Neural progenitor cell (in vitro differentiated cells): ENCODE data around the gene PPIH. TPM values are rescaled to one million over a fixed set of nuclear protein-coding genes. Genes with fewer than 3 reads are reported as not detected.
A peak's percentile ranks its signal among the peaks of the same experiment; 100 is the strongest.

ENCODE experiments used
- DNase-seq: peaks from one replicate; pipeline ENCODE4 v3.0.0-alpha.2; 2016; ENCODE audit warnings: low spot score
- H2AFZ ChIP-seq: fragments of 200-600 bp; sonication (generic); replicated peaks from 2 replicates; pipeline ENCODE4 v1.6.1; 2016; ENCODE audit warnings: antibody characterized with exemption
- H3F3A ChIP-seq: fragments of 200-600 bp; sonication (generic); 2 replicates; pipeline ENCODE4 v1.6.1; 2016; ENCODE audit warnings: antibody characterized with exemption, low read depth
- H3K27ac ChIP-seq: fragments of 200-600 bp; sonication (generic); 2 replicates; pipeline ENCODE4 v1.5.1; 2016; ENCODE audit warnings: mild to moderate bottlenecking
- H3K27me3 ChIP-seq: fragments of 200-600 bp; sonication (generic); 2 replicates; pipeline ENCODE4 v1.6.1; 2016; ENCODE audit warnings: mild to moderate bottlenecking, moderate library complexity
- H3K36me3 ChIP-seq: fragments of 200-600 bp; sonication (generic); 2 replicates; pipeline ENCODE4 v1.5.1; 2016
- H3K4me1 ChIP-seq: fragments of 200-600 bp; sonication (generic); 2 replicates; pipeline ENCODE4 v1.6.1; 2016; ENCODE audit warnings: mixed run types
- H3K4me2 ChIP-seq: fragments of 200-600 bp; sonication (generic); 2 replicates; pipeline ENCODE4 v1.6.1; 2016
- H3K4me3 ChIP-seq: fragments of 200-600 bp; sonication (generic); 2 replicates; pipeline ENCODE4 v1.5.1; 2016
- H3K79me2 ChIP-seq: fragments of 200-600 bp; sonication (generic); 2 replicates; pipeline ENCODE4 v1.6.1; 2016; ENCODE audit warnings: low read depth
- H3K9ac ChIP-seq: fragments of 200-600 bp; sonication (generic); 2 replicates; pipeline ENCODE4 v1.6.1; 2016
- H3K9me3 ChIP-seq: fragments of 200-600 bp; sonication (generic); 2 replicates; pipeline ENCODE4 v1.5.1; 2016; ENCODE audit warnings: low read depth
- H4K20me1 ChIP-seq: fragments of 200-600 bp; sonication (generic); 2 replicates; pipeline ENCODE4 v1.6.1; 2016; ENCODE audit warnings: low read depth
- H3K27ac Mint-ChIP-seq: 3 replicates; pipeline ENCODE4 v1.8.0; 2021; ENCODE audit warnings: mixed read lengths
- H3K27me3 Mint-ChIP-seq: 2 replicates; pipeline ENCODE4 v1.8.0; 2022; ENCODE audit warnings: low read depth, mild to moderate bottlenecking, inconsistent platforms, moderate library complexity, mixed read lengths; ENCODE audit not compliant: insufficient read depth
- H3K36me3 Mint-ChIP-seq: 3 replicates; pipeline ENCODE4 v1.8.0; 2021; ENCODE audit warnings: mixed read lengths
- H3K4me1 Mint-ChIP-seq: 3 replicates; pipeline ENCODE4 v1.8.0; 2021; ENCODE audit warnings: mixed read lengths
- H3K4me3 Mint-ChIP-seq: 3 replicates; pipeline ENCODE4 v1.8.0; 2021; ENCODE audit warnings: mild to moderate bottlenecking, moderate library complexity, mixed read lengths
- H3K9me3 Mint-ChIP-seq: 3 replicates; pipeline ENCODE4 v1.8.0; 2020; ENCODE audit warnings: mixed read lengths
- EZH2 ChIP-seq: fragments of 200-600 bp; sonication (generic); IDR thresholded peaks from 2 replicates; pipeline ENCODE4 v1.6.1; 2017; ENCODE audit warnings: antibody characterized with exemption, mild to moderate bottlenecking, moderate library complexity
- EZH2phosphoT487 ChIP-seq: fragments of 200-600 bp; sonication (generic); IDR thresholded peaks from 2 replicates; pipeline ENCODE4 v1.6.1; 2017; ENCODE audit warnings: antibody characterized with exemption
- total RNA-seq: library from RNA; depleted of rRNA; stranded (reverse); fragments of >200 nt; gene quantifications from 2 replicates; pipeline ENCODE4 v1.2.3, GENCODE V29; 2015; ENCODE audit warnings: low replicate concordance
- TF ChIP-seq, protein P1 (sequence below): fragments of 200-600 bp; sonication (generic); IDR thresholded peaks from 2 replicates; pipeline ENCODE4 v1.5.1; 2017; ENCODE audit warnings: antibody characterized with exemption, mild to moderate bottlenecking

The PPIH gene
- total RNA-seq, 1 donor from 2014 or later, result 126 TPM

DNA sequence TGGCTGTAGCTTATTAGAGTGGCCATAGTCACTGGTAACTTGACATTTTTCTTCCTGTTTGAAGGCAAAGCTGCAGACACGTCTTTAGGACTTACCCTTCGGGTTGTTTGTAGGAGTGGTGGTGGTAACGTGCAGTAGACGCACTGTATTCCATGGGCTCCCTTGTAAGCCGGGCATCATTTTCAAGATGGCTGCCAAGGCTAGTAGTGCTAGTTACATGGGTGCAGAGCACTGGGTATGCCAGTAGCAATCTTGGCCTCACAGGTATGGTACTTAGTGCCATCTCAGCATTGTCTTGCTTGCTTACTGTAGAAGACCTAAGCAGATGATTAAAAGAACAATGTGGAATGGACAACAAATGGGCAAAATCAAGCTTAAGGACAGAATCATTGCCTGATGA lies 25.9 kb downstream of the PPIH start:
- H3K9me3 Mint-ChIP-seq, result peaks cover 2% of the 10 kb centered on the region
- no peaks in the 10 kb centered on the region for H3K9me3 ChIP-seq
- no peak overlapping the region for H2AFZ ChIP-seq
- H3K9ac ChIP-seq, result peak overlapping the region; percentile 70
- DNase-seq, result peak; percentile 38
- H3K27ac Mint-ChIP-seq, result no peak overlapping the region
- peak overlapping the region; percentile 89 for H3K4me3 ChIP-seq
- H3K27me3 ChIP-seq, result no peaks in the 10 kb centered on the region
- peaks cover 26% of the 10 kb centered on the region for H3F3A ChIP-seq
- peaks cover 14% of the 10 kb centered on the region for H3K36me3 ChIP-seq
- peak overlapping the region; percentile 93 for H3K4me2 ChIP-seq
- TF ChIP-seq EZH2 (no peak), EZH2phosphoT487 (no peak)
- TF ChIP-seq, protein P1, sequence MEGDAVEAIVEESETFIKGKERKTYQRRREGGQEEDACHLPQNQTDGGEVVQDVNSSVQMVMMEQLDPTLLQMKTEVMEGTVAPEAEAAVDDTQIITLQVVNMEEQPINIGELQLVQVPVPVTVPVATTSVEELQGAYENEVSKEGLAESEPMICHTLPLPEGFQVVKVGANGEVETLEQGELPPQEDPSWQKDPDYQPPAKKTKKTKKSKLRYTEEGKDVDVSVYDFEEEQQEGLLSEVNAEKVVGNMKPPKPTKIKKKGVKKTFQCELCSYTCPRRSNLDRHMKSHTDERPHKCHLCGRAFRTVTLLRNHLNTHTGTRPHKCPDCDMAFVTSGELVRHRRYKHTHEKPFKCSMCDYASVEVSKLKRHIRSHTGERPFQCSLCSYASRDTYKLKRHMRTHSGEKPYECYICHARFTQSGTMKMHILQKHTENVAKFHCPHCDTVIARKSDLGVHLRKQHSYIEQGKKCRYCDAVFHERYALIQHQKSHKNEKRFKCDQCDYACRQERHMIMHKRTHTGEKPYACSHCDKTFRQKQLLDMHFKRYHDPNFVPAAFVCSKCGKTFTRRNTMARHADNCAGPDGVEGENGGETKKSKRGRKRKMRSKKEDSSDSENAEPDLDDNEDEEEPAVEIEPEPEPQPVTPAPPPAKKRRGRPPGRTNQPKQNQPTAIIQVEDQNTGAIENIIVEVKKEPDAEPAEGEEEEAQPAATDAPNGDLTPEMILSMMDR, result no peak
- peaks cover 63% of the 10 kb centered on the region for H4K20me1 ChIP-seq
- H3K4me1 Mint-ChIP-seq, result peaks cover 60% of the 10 kb centered on the region
- peaks cover 36% of the 10 kb centered on the region for H3K4me1 ChIP-seq
- H3K4me3 Mint-ChIP-seq, result peak overlapping the region; percentile 99
- peaks cover 4% of the 10 kb centered on the region for H3K27me3 Mint-ChIP-seq
- peaks cover 85% of the 10 kb centered on the region for H3K79me2 ChIP-seq
- H3K27ac ChIP-seq, result no peak overlapping the region
- H3K36me3 Mint-ChIP-seq, result peaks cover 30% of the 10 kb centered on the region

DNA sequence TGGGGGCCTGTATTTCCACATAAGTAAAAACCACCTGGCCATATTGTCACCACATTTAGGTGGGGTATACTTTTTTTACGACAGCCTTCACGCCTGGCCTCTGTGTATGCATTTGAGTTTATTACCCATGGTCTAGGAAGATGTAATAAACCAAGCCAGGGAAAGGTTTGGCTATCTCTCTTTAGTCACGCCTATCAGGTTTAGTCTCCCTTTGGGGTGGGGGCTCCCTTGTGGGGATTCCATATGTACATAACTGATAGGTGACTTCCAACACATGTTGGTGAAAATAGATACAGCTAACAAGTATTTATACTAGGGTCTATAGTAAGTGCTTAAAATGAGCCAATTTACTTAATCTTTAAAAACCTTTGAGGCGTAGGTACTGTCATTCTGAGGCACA lies 28.2 kb downstream of the PPIH start:
- peaks cover 14% of the 10 kb centered on the region for H3K36me3 ChIP-seq
- H3K4me1 Mint-ChIP-seq, result peaks cover 57% of the 10 kb centered on the region

DNA sequence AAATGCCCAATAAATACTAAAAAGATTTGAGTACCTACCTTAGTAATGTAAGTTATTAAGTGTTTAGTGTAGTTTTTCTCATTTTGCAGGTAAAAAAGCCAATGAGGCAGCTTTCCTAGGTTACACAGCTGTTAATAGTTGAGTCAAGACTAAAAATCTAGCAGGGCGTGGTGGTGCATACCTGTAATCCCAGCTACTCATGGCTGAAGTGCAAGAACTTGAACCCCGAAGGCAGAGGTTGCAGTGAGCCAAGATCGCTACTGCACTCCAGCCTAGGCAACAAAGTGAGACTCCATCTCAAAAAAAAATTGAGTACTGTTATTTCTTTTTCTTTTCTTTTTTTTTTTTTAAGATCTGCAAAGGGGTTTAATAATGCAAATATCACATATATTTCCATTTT lies 31.7 kb downstream of the PPIH start:
- TF ChIP-seq EZH2phosphoT487 (no peak), EZH2 (no peak)
- TF ChIP-seq, protein P1, result no peak
- H3K4me3 Mint-ChIP-seq, result no peak overlapping the region
- Histone ChIP-seq H3K27me3 (no peaks in the 10 kb centered on the region), H3K4me3 (no peak overlapping the region), H3K4me1 (peaks cover 38% of the 10 kb centered on the region), H3F3A (peaks cover 36% of the 10 kb centered on the region), H3K36me3 (peaks cover 31% of the 10 kb centered on the region), H3K9me3 (no peaks in the 10 kb centered on the region), H3K27ac (no peak overlapping the region), H2AFZ (no peak overlapping the region), H3K4me2 (no peak overlapping the region), H3K9ac (no peak overlapping the region), H3K79me2 (peaks cover 100% of the 10 kb centered on the region), H4K20me1 (peaks cover 100% of the 10 kb centered on the region)
- peaks cover 50% of the 10 kb centered on the region for H3K4me1 Mint-ChIP-seq
- no peaks in the 10 kb centered on the region for H3K9me3 Mint-ChIP-seq
- no peak overlapping the region for H3K27ac Mint-ChIP-seq
- DNase-seq, result no peak
- no peaks in the 10 kb centered on the region for H3K27me3 Mint-ChIP-seq
- H3K36me3 Mint-ChIP-seq, result peaks cover 20% of the 10 kb centered on the region

More for the DNA sequence above, 28.2 kb downstream of the PPIH start:
- H3K27ac ChIP-seq, result no peak overlapping the region
- peak overlapping the region; percentile 89 for H3K4me3 ChIP-seq
- H3K27me3 ChIP-seq, result no peaks in the 10 kb centered on the region
- peak overlapping the region; percentile 93 for H3K4me2 ChIP-seq
- Mint-ChIP-seq H3K27ac (no peak overlapping the region), H3K36me3 (peaks cover 30% of the 10 kb centered on the region), H3K27me3 (peaks cover 4% of the 10 kb centered on the region), H3K4me3 (no peak overlapping the region), H3K9me3 (peaks cover 2% of the 10 kb centered on the region)
- H3K79me2 ChIP-seq, result peaks cover 95% of the 10 kb centered on the region
- peaks cover 17% of the 10 kb centered on the region for H3F3A ChIP-seq
- H3K4me1 ChIP-seq, result peaks cover 31% of the 10 kb centered on the region
- no peak for DNase-seq
- H4K20me1 ChIP-seq, result peaks cover 86% of the 10 kb centered on the region
- H2AFZ ChIP-seq, result no peak overlapping the region
- H3K9me3 ChIP-seq, result no peaks in the 10 kb centered on the region
- no peak overlapping the region for H3K9ac ChIP-seq
- no peak for TF ChIP-seq EZH2phosphoT487
- TF ChIP-seq EZH2, result no peak
- TF ChIP-seq, protein P1, result no peak
